NCI-H774 (cell line): ENCODE measurements around the gene SNCG.

Source experiments
- DNase-seq: peaks from one replicate; lab custom pipeline; 2025; lab: John Stamatoyannopoulos, UW

SNCG gene

GRCh38 chr10:86960863-86961434 is 2.5 kb downstream of the SNCG start:
- no peak for DNase-seq

- DNase-seq, result no peak
Measured at GRCh38 chr10:86961481-86962091, 3.2 kb downstream of the SNCG start.

GRCh38 chr10:86962136-86962980 is 4.0 kb downstream of the SNCG start:
- DNase-seq, result no peak

GRCh38 chr10:86962981-86963310 is 4.5 kb downstream of the SNCG start:
- no peak for DNase-seq

- no peak for DNase-seq
Measured at GRCh38 chr10:86963341-86963919, 5.0 kb downstream of the SNCG start.

GRCh38 chr10:86964061-86964846 is 5.9 kb downstream of the SNCG start:
- no peak for DNase-seq

- no peak for DNase-seq
Measured at GRCh38 chr10:86964847-86965190, 6.4 kb downstream of the SNCG start.

- DNase-seq, result no peak
Measured at GRCh38 chr10:86965986-86966654, 7.7 kb downstream of the SNCG start.

GRCh38 chr10:86967481-86967941 is 9.1 kb downstream of the SNCG start:
- DNase-seq, result no peak

- no peak for DNase-seq
Measured at GRCh38 chr10:86968271-86968993, 10.0 kb downstream of the SNCG start, which contains the start of gene ADIRF. Gene ADIRF, plus strand, starts transcription at chr10:86968482. Its CDS starts 63 bp downstream, at chr10:86968545.

GRCh38 chr10:86968994-86969355 is 10.6 kb downstream of the SNCG start:
- no peak for DNase-seq

- DNase-seq, result no peak
Measured at GRCh38 chr10:86969421-86970041, 11.1 kb downstream of the SNCG start.

- no peak for DNase-seq
Measured at GRCh38 chr10:86970162-86970981, 12.0 kb downstream of the SNCG start.

- no peak for DNase-seq
Measured at GRCh38 chr10:86970982-86971231, 12.5 kb downstream of the SNCG start.

- DNase-seq, result peak; percentile 43
Measured at GRCh38 chr10:86971232-86971991, 13.0 kb downstream of the SNCG start.

GRCh38 chr10:86972613-86973380 is 14.4 kb downstream of the SNCG start:
- DNase-seq, result no peak

GRCh38 chr10:86974484-86974883 is 16.1 kb downstream of the SNCG start:
- no peak for DNase-seq

GRCh38 chr10:86976362-86977056 is 18.1 kb downstream of the SNCG start:
- no peak for DNase-seq
